H1 (cell line): Measurements from ENCODE around the gene LAMTOR4.
A peak's percentile ranks its signal among the peaks of the same experiment; 100 is the strongest.

Experiments used
- BACH1 ChIP-seq: IDR thresholded peaks from 2 replicates; pipeline ENCODE4 v1.6.1; 2012; ENCODE audit warnings: low read length, improper control_type of control experiment
- CBX5 ChIP-seq: fragments of 300-800, 300-1000 bp; sonication (generic); IDR thresholded peaks from 2 replicates; pipeline ENCODE4 v1.7.1; 2016; ENCODE audit warnings: antibody characterized with exemption, low read length, low read depth
- CEBPB ChIP-seq: IDR thresholded peaks from 2 replicates; pipeline ENCODE4 v1.6.1; 2012; ENCODE audit warnings: low read depth, low read length
- CHD1 ChIP-seq: IDR thresholded peaks from 2 replicates; pipeline ENCODE4 v1.6.1; 2012; ENCODE audit warnings: low read depth, low read length, improper control_type of control experiment
- EP300 ChIP-seq, 2 experiments: IDR thresholded peaks; 1 replicate in 1 of 2; 2 replicates in 1 of 2; pipeline ENCODE4 v1.6.1; 2011 to 2012; ENCODE audit warnings: low read depth in 2 of 2, low read length in 2 of 2, mild to moderate bottlenecking in 2 of 2, borderline replicate concordance in 1 of 2, inconsistent platforms in 1 of 2, moderate library complexity in 1 of 2
- EZH2 ChIP-seq: fragments of 200-600 bp; sonication (generic); IDR thresholded peaks from 2 replicates; pipeline ENCODE4 v1.7.1; 2012; ENCODE audit warnings: low read depth, mild to moderate bottlenecking, moderate library complexity, low read length, inconsistent platforms; ENCODE audit not compliant: severe bottlenecking
- POLR2A ChIP-seq, 2 experiments: IDR thresholded peaks; 1 replicate in 1 of 2; 2 replicates in 1 of 2; pipeline ENCODE4 v1.6.1; 2011; ENCODE audit warnings: low read depth in 2 of 2, low read length in 2 of 2, mild to moderate bottlenecking in 2 of 2; ENCODE audit errors: control extremely low read depth in 1 of 2
- POLR2AphosphoS5 ChIP-seq: IDR thresholded peaks from 2 replicates; pipeline ENCODE4 v1.6.1; 2011; ENCODE audit warnings: low read depth, low read length
- SP4 ChIP-seq: IDR thresholded peaks from 2 replicates; pipeline ENCODE4 v1.6.1; 2012; ENCODE audit warnings: low read length, inconsistent platforms
- TF ChIP-seq, protein P1 (sequence below), 3 experiments: IDR thresholded peaks; 1 replicate in 2 of 3; 2 replicates in 1 of 3; pipeline versions ENCODE4 v1.5.1 to v1.6.1; 2011; ENCODE audit warnings: low read length in 3 of 3, mild to moderate bottlenecking in 3 of 3, inconsistent platforms in 2 of 3, low read depth in 1 of 3, moderate library complexity in 1 of 3; ENCODE audit not compliant: insufficient read depth in 1 of 3; ENCODE audit errors: control extremely low read depth in 1 of 3
- TF ChIP-seq, protein P2 (sequence below): IDR thresholded peaks from 2 replicates; pipeline ENCODE4 v1.6.1; 2012; ENCODE audit warnings: inconsistent platforms
- TF ChIP-seq, protein P3 (sequence below): IDR thresholded peaks from 2 replicates; pipeline ENCODE4 v1.6.1; 2011; ENCODE audit warnings: low read length, improper control_type of control experiment

DNA sequence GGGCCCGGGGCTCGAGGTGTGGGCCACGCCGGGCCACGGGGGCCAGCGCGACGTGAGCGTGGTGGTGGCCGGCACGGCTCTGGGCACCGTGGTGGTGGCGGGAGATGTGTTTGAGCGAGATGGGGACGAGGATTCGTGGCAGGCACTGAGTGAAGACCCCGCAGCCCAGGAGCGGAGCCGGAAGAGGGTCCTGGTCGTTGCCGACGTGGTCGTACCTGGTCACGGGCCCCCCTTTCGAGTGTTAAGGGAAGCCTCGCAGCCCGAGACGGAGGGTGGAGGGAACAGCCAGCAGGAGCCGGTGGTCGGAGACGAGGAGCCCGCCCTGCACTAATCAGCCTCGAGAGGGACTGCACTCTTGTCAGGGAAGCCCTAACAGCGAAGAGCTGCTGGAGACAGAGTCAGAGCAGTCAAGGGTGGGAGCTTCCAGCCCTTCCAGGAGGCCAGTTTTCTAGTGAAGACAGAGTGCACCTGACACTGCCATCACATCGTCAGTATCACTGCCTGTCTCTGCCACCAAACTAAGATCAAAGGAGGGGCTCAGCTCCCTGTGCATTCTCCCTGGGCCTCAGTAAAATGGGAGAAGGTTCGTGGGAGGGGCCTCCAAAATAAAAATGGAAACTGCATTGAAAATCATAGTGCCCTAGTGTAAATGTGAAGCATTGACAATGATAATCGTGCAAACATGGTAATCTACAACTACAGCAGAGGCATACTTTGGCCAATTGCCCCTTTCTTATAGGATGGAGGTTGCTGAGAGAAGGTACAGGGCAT, 20.7 kb upstream of the LAMTOR4 start:
- TF ChIP-seq EZH2 = no peak
- TF ChIP-seq, protein P1, sequence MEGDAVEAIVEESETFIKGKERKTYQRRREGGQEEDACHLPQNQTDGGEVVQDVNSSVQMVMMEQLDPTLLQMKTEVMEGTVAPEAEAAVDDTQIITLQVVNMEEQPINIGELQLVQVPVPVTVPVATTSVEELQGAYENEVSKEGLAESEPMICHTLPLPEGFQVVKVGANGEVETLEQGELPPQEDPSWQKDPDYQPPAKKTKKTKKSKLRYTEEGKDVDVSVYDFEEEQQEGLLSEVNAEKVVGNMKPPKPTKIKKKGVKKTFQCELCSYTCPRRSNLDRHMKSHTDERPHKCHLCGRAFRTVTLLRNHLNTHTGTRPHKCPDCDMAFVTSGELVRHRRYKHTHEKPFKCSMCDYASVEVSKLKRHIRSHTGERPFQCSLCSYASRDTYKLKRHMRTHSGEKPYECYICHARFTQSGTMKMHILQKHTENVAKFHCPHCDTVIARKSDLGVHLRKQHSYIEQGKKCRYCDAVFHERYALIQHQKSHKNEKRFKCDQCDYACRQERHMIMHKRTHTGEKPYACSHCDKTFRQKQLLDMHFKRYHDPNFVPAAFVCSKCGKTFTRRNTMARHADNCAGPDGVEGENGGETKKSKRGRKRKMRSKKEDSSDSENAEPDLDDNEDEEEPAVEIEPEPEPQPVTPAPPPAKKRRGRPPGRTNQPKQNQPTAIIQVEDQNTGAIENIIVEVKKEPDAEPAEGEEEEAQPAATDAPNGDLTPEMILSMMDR (IDR thresholded peaks at IDR 0.05; ENCODE audit: control extremely low read depth in 1 of 3, insufficient read depth in 1 of 3, low read depth in 1 of 3, low read length in 3 of 3) = no peak
- TF ChIP-seq POLR2A (IDR thresholded peaks at IDR 0.05; ENCODE audit: control extremely low read depth in 1 of 2, low read depth in 2 of 2, low read length in 2 of 2) = no peak
- no peak for TF ChIP-seq EP300 (IDR thresholded peaks at IDR 0.05; ENCODE audit: borderline replicate concordance in 1 of 2, low read depth in 2 of 2, low read length in 2 of 2)
- no peak for TF ChIP-seq BACH1
- TF ChIP-seq, protein P2, sequence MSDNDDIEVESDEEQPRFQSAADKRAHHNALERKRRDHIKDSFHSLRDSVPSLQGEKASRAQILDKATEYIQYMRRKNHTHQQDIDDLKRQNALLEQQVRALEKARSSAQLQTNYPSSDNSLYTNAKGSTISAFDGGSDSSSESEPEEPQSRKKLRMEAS = no peak
- TF ChIP-seq SP4 = no peak
- no peak for TF ChIP-seq CHD1
- no peak for TF ChIP-seq CEBPB
- no peak for TF ChIP-seq CBX5
- TF ChIP-seq, protein P3, sequence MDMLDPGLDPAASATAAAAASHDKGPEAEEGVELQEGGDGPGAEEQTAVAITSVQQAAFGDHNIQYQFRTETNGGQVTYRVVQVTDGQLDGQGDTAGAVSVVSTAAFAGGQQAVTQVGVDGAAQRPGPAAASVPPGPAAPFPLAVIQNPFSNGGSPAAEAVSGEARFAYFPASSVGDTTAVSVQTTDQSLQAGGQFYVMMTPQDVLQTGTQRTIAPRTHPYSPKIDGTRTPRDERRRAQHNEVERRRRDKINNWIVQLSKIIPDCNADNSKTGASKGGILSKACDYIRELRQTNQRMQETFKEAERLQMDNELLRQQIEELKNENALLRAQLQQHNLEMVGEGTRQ = no peak
- peak; percentile 20; the same call in 1 of the 2 replicates for TF ChIP-seq POLR2AphosphoS5
